ENCODE measurements around the gene LAMB4. TPM values are rescaled to one million over a fixed set of nuclear protein-coding genes. Genes with fewer than 3 reads are reported as not detected.
"Not testable (repeated sequence)": the region's sequence is repeated elsewhere in the genome, so short reads cannot be mapped to it uniquely, and the experiment has no call there.

Gene LAMB4
- polyA plus RNA-seq, 3 donors = 2.0 to 7.3 (median 2.2) TPM

DNA sequence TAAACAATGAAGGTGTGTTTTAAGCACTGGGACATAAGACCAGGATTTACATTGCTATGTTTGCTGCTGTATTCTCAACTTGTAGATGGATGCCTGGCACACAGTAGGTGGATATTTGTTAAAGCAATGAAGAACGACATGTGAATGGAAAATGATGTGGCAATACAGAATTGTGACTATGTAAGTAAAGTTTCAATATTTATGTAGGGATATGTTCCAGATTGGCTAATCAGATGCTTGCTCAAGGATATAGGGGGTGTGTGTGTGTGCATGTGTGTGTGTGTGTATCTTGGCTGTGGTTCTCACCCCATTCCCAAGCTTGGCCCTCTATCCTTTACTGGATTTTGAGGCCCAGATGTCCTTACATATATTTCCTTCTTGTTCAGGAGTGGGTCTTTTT is 84.5 kb downstream of the LAMB4 start:
- no peak for DNase-seq

DNA sequence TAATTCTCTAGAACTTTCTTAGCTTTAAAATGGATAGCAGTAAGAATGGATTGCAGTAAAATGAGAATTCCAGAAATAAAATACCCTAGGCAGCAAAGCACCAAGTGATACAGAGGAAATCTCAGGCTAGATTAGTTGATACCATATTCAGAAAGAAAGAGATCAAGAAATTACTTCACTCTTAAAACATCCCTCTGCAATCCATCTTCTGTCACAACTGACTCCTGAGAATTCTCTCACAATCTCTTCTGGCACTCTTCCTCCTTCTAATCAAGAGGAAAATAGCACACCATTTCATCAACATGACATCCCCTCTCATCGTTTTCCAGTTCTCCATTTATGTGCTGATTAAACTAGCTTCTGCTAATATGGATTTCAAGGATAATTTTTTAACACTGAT is 85.0 kb downstream of the LAMB4 start:
- DNase-seq = no peak

DNA sequence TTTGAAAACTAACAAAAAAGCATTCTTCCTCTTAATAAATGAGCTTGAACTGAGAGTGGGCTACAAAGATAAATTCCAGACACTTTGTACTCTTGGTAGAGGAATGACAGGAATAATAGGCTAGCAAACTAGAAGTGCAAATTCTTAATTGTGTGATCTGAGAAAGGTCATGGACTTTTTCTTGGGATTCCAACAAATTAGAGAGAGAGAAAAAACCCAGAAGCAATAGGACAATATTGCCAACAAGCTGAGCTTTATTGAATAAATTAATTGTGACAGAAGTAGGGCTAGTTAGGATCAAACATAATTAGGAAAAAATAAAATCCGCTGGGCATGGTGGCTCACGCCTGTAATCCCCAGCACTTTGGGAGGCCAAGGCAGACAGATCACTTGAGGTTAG is 85.8 kb downstream of the LAMB4 start:
- no peak for DNase-seq

DNA sequence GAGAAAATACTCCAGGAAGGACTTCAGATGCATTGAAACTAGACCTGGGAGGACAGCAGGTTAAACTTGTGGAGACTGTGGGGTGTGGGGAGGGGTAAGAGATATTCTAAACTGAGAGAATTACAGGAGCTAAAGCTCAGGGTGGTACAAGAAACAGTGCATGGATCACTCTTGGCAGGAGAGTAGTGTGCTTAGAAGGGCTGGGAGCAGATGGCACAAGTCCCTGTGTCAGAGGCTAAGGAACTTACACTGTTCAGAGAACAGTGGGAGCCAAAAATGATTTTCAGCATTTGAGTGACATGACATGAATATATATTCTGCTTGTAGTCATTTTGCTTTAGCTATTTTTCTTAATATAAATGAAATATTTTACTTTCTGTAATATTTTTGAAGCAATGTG is 91.2 kb downstream of the LAMB4 start:
- no peak for DNase-seq

DNA sequence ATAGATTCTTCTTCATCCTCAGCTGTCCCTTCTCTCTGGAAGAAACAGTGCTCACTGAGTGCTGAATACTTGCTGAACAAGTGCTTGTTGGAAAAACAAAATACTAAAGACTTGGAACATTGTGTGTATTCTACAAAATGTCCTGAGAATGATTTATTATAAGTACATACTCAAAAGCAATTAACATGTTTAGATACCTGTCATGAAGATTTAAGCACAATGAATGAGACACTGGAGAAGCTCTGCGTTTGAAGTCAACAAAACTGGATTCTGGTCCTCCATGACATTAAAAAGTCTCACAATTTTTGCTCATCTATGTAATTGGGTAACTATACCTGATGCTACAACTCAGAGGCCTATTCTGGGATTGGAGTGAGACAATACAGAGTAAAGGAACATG is 92.4 kb downstream of the LAMB4 start:
- no peak for DNase-seq

DNA sequence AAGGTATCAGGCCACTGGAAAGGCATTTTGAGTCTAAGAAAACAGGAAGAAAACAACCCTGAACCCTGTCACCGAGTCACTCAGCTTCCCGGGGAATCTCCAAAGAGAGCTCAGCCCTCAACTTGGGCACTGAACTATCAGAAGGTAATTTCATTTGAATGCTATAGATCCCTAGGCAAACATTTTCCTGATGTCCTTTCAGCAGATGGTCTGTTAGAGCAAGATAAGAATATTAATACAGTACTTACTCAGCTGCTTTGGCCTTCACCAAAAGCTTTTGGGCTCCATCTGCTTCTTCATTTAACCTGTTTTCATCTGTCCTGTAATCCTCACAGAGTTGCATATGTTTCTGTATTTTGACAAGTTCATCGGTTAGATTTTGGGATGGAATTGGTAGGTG is 93.0 kb downstream of the LAMB4 start:
- no peak for DNase-seq

DNA sequence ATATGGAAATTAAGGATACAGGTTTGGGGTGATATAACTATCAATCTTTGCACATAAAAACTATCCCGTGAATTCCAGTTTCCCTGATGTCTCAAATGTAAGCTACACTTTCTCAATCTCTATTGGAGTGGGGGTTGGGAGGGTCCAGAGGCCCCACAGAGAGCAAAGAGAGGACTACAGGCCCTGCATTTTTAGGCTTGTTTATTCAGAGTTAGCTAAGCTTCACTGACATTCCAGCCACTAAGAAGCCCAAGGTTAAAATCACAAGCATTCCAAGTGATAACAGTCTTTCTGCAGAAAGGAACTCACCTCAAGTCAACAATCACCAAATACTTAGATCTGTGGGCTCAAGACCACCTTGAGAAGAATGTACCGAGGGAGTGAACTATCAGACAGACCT is 95.6 kb downstream of the LAMB4 start:
- no peak for DNase-seq

DNA sequence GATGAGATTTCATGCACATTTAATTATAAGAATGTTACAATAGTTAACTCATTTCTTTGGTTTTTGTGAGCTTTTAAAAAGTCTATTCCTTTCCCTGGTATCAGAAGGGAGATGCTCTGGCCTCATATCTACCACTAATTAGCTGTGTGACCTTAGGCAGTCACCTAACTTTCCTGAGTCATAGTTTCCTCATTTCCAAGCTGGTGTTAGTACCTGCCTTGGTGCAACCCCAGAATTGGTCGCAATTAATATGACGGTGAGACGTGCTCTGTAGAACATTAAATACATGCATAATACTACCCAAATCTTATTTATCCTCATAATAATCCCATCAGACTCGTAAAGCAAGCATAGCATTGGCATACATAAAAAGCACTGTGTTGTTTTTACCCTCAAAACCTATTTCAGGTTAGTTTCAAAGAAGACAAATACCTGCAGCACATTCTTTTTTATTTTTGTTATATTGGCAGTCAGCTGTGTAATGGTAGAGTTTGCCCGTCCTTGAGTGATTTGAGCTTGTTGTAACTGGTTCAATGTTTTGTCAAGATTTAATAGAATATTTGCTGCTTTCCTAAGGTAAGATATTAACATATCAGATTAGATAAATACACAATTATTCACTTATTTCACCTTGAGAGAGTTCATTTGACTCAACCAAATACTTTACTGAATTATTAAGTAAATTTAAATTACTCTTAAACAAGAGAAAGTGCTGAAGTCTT is 96.2 kb downstream of the LAMB4 start:
- no peak for DNase-seq

DNA sequence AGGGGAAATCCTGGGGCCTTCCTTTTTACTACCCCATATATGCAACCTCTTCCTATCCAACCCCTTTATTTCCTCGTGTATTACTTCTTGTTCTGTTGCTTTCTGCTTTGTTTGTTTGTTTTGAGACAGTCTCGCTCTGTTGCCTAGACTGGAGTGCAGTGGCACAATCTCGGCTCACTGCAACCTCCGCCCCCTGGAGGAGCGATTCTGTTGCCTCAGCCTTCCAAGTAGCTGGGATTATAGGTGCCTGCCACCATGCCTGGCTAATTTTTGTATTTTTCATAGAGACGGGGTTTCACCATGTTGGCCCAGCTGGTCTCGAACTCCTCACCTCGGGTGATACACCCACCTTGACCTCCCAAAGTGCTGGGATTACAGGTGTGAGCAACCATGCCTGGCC is 96.9 kb downstream of the LAMB4 start:
- not testable (repeated sequence) for DNase-seq

DNA sequence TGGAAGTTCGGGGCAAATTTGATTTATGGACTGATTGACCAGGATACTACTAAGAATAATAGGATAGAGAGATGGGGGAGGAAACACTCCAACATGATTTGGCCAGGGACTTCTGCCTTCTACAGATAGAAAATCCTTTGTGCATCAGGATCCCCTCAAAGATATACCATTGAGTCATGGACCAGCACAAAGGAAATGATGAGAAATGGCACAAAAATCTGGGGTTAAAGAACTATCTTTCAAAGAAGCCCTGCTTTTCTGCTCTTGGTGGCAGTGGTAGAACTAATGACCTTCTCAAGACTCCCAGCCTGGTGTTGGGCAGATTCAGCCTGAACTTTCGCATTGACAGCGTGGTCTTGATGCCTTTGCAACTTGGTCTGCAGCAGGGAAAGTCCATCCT is 99.6 kb downstream of the LAMB4 start:
- no peak for DNase-seq

DNA sequence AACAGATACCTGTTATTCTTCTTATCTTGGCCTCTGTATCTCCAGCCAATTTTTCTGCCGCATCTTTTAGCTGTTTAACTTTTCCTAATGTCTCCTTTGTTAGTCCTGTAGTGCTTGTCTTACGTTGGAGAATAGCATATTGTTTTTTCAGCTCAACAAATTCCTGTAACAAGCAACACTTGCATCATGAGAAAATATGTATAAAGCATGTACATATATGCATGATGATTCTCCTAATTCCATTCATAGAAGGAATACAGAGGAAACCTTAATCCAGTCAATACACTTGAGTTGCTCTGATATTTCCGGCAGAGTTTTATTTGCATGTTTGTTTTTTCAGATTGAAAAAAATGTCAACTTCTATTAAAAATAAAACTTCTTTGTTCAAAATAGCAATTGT is 101.1 kb downstream of the LAMB4 start:
- no peak for DNase-seq

DNA sequence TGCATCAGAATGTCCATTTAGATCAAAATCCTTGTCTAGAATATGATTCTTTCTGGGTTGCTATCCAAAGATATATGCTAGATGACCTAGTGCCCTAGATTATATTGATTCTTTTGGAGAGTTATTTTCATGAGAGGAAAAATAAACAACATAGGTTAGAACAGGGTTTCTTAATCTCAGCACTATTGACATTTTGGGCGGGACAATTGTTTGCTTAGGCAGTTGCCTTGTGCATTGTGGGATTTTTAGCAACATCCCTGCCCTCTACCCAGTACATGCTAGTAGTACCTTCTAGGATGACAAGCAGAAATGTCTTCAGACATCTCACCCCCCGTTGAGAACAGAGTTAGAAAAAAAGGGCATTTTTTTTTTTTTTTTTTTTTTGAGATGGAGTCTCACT is 102.0 kb downstream of the LAMB4 start:
- no peak for DNase-seq

DNA sequence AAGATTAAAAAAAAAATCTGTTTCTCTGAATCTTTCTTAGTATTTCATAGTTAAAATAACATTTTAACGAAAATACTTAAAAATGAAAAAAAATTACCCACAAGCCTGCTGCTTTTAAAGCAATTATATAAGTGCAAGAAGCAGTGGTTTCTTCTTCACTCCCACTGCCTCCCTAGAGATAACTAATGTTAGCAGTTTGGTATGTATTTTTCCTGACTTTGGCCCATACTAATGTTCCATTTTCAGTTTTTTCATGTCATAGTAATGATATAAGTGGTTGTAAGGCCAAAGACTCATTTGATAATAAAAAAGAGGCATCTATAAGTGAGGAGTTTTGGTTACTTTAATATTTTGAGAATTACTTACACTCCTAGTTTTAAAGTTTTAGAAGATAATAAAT is 102.9 kb downstream of the LAMB4 start:
- DNase-seq = no peak

DNA sequence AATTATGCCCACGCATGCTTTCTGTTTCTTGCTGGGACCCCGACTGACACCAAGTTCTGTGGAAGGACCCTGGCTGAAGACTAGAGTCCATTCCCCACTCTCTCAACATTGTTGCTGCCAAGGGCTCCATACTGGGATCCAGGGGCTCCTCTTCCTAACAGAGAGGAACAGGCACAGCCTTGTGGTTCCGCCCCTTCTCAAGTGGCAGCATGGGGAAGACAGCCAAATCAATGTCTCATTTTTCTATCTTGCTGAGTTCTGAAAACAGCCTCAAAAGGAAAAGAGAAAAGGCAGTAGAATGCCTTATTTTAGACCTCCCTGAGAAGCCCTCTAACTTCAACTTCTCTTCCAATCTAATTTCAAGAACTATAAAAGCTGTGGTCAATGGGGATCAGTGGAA is 103.5 kb downstream of the LAMB4 start:
- no peak for DNase-seq

DNA sequence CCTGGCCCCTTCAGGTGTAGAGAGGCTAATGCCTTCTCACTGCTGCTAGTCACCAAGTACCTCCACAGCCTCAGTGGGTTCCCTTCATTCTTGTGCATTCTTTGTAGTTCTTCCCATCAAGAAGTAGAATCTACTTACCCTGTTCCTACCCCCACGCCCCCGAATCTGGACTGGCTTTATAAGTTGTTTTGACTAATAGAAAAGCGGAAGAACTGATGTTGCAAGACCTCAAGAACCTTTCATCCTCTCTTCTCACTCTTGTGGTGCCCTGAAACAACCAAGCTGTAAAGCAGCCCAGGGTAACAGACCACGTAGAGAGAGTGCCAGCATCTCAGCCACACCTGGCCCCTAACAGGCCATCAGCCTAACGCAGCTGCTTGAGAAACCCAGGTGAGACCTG is 104.0 kb downstream of the LAMB4 start:
- no peak for DNase-seq

DNA sequence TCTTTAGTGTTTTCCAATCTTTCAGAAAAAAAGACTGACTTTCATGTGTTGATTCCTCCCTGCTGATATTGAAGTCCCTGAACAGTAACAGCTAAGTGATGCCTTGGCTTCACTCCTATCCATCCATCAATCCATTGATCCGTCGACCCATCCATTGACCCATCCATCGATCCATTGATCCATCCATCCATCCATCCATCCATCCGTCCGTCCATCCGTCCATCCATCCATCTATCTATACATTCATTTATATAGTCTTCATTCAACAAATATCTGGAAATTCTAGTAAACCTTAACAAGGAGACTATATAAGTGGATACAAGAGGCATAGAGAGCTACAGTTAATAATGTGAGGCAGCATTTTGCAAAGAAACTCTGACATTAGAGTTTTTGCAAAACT is 105.6 kb downstream of the LAMB4 start:
- DNase-seq = no peak

DNA sequence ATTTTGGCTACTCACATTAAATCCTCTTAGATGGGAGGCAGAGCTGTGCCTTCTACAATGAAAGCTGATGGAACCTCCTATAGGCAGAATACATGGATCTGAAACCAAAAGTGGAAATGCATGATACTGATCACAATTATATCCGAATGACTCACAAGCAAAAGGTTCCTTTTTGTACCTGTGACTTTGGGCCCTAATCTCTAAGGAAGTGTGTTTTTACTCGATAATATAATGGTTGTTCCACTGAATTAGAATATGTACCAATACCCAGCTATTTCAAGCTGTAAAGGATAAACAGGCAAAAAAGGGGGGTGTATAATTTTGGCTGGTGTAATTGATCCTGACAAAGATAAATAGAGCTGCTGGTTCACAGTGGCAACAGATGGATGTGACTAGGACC is 109.6 kb downstream of the LAMB4 start:
- DNase-seq = no peak

DNA sequence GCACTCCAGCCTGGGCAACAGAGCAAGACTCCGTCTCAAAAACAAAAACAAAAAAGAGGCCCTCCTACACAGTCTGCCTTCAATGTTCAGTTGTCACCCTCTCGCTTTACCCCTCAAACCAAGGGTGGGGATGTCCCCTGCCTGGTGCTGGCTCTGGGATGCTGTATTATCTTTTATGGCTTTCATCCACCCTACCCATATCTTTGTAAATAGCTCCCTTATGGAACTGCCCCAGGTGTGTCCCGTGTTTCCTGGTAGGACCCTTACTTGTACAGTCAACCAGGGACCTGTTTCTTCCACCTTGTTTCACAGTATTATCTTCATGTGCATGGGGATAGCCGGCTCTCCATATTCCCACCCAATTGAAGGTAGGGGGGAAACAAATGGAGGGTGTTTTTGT is 111.5 kb downstream of the LAMB4 start:
- DNase-seq = no peak

DNA sequence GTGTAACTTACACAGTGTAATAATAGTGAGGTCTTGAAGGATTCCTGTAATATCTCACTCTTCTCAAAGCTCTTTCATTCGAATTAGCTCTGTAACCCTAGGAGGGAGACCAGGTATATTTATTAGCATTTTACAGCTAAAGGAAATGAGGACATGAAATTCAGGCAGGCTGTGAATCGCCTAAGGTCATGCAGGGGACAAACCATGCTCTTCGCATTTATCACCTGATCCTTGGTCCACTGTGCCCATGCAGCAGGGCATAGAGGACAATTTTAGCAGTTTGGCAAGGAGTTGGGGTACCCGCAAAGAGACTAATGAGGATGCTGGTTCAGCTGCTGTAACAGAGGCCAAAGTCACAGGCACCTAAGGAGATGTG is 112.4 kb downstream of the LAMB4 start:
- no peak for DNase-seq

DNA sequence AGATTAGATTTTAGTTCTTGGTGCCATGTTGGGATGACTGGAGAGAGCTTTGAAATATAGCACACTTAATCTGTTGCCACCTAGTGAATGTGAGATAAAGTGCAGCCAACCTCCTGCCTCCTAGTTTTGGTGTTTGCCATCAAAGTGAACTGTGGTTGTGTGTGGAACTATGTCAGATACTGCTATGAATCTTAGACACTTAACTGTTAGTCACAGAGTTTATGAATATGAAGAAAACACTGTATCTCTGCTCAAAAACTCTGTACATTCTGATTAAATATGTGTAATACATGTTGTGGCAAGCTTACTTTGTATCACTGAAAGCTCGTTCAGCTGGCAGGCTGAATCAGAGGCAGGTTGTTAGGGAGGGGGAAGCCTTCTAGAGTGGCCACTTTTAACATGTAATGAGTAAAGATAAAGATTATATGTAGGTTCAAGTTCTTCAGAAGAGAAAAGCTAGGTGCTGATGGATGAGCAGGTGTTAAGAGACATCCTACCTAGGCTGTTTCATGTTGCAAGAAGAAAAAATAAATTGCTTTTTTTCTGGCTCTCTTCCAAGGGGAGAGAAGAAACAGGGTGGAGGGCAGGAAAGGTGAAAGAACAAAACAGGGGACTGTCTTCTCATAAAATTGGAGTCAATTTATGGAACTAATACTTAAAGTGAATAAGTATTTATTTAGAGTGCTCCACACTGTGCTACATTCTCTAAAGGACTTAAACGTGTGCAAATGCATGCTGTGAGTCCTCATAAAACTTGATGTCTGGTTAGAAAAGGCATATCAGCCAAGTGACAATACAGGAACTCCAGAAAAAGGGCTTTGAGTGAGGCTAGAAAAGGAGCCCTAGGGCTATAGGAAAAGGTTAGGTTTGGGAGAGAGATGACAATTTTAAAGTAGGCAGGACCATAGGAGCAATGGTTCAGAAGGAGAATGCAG is 113.1 kb downstream of the LAMB4 start:
- no peak for DNase-seq

DNA sequence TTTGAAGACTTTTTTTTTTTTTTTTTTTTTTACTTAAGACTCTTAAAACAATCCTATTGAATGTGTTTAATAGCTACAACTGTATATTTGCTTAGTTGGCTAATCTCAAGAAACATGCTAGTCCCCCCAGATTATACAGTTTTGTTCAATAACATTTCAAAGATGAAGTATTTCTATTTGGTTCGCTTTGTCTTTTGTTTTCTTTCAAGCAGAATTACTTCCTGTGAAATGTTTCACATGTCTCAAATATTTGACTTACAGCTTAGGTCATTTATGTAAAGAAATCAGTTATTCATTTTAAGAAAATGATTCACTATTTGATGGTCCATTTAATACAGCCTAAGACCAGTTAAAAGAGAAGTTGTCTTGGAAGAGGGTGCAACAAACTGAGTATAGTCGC is 114.4 kb downstream of the LAMB4 start:
- no peak for DNase-seq

DNA sequence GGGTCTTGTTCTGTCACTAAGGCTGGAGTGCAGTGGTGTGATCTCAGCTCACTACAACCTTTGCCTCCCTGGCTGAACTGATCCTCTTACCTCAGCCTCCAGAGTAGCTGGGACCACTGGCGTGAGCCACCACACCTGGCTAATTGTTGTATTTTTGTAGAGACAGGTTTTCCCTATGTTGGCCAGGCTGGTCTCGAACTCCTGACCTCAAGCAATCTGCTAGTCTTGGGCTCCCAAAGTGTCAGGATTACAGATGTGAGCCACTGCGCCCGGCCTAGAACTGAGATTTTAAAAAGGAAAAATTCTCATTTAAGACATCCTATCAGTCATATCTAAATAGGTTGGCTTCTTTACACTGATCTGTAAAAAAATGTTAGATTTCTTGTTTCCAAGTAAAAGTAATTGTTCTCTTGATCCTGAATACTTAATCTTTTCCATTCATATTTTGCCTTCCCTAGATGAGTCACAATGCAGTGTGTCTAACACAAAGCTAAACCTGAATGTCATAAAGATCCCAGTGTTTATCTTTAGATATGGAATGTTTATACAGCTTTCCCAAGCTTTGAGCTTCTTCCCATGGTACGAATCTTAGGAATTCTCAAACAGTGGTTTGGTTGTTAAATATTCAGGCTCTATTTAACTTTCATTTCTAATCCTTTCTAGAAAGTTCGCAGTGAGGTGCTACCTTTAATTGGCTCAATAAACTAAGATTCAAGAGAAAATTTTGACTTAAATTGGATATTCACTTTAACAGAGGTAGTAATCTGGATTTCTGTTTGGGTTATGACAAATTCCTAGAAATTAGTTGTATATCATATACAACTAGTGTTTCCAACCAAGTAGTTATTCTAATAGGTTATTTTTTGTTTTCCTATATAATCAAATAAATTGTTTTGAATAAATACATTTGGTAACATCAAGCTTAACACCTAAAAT is 115.1 kb downstream of the LAMB4 start:
- DNase-seq = no peak

Measured in renal pelvis (tissue), 4 donors.